Stimulated activated CD4-positive, alpha-beta T cell treated with anti-CD3 and anti-CD28 coated beads, Interleukin-12 subunit alpha, Interleukin-12 subunit beta, amount 100 ng/mL, for 24 hours (primary cell): ENCODE measurements around the gene GAB1.
"Not testable (repeated sequence)": the region's sequence is repeated elsewhere in the genome, so short reads cannot be mapped to it uniquely, and the experiment has no call there.

Source experiments
- DNase-seq, 2 experiments: peaks; one replicate each; pipeline ENCODE4 v3.0.0-alpha.2; 2020; ENCODE audit warnings: low read depth in 2 of 2

The GAB1 gene

GRCh38 chr4:143338313-143338712, 1.6 kb downstream of the GAB1 start:
- DNase-seq = no peak

- no peak for DNase-seq
These were observed 2.8 kb downstream of the GAB1 start for GRCh38 chr4:143339497-143339896.

GRCh38 chr4:143341186-143341755, 4.6 kb downstream of the GAB1 start:
- no peak for DNase-seq

- DNase-seq = no peak
These were observed 6.7 kb downstream of the GAB1 start for GRCh38 chr4:143343276-143343831.

GRCh38 chr4:143344041-143344440, 7.4 kb downstream of the GAB1 start:
- DNase-seq = no peak

- no peak for DNase-seq
These were observed 8.1 kb downstream of the GAB1 start for GRCh38 chr4:143344774-143345173.

GRCh38 chr4:143345356-143345755, 8.7 kb downstream of the GAB1 start:
- no peak for DNase-seq

GRCh38 chr4:143346206-143346605, 9.5 kb downstream of the GAB1 start:
- DNase-seq = no peak

GRCh38 chr4:143347484-143348111, 10.9 kb downstream of the GAB1 start:
- DNase-seq = no peak

- no peak for DNase-seq
These were observed 11.8 kb downstream of the GAB1 start for GRCh38 chr4:143348233-143349077.

- not testable (repeated sequence) for DNase-seq
These were observed 13.3 kb downstream of the GAB1 start for GRCh38 chr4:143349858-143350527.

- no peak for DNase-seq
These were observed 14.5 kb downstream of the GAB1 start for GRCh38 chr4:143351149-143351691.

- no peak for DNase-seq
These were observed 15.2 kb downstream of the GAB1 start for GRCh38 chr4:143351774-143352451.

GRCh38 chr4:143352720-143353119, 16.0 kb downstream of the GAB1 start:
- DNase-seq = no peak

GRCh38 chr4:143353797-143354196, 17.1 kb downstream of the GAB1 start:
- no peak for DNase-seq

- DNase-seq = no peak
These were observed 18.3 kb downstream of the GAB1 start for GRCh38 chr4:143354990-143355389.

- no peak for DNase-seq
These were observed 19.0 kb downstream of the GAB1 start for GRCh38 chr4:143355540-143356217.

- DNase-seq = no peak
These were observed 19.8 kb downstream of the GAB1 start for GRCh38 chr4:143356493-143356892.

GRCh38 chr4:143357161-143357845, 20.6 kb downstream of the GAB1 start:
- DNase-seq = no peak

- DNase-seq = no peak
These were observed 21.7 kb downstream of the GAB1 start for GRCh38 chr4:143358419-143358818.
